ENCODE results near the gene TIMP4. TPM values are rescaled to one million over a fixed set of nuclear protein-coding genes. Genes with fewer than 3 reads are reported as not detected.

The TIMP4 gene
- total and polyA plus RNA-seq, 12 donors = 4.0 to 34.3 (median 9.7) TPM

DNA sequence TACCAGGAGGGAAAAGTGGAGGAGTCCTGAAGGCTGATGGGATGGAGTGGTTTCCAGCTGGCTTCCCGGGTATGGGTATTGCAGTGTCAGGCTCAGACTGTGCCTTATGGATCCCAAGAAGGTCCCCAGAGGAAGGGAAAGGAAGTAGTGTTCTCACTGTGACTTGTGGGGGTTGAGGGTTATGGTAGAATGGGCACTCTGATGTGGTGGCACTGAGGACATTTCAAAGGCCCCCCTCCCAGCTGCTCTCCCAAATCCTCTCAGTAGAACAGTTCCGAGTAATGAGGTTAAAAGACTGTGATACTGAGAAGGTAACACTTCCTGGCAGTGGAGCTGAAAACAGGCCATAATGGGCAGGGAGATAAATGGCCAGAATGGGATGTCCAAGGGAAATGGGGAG is 23.1 kb upstream of the TIMP4 start:
- no peaks in the 10 kb centered on the region for H3K9me3 ChIP-seq (replicated peaks in 1 of 3)
- intact Hi-C loops (cut with DNase I) = no loop called here
- no peaks in the 10 kb centered on the region for H3K27me3 ChIP-seq
- DNase-seq = no peak
- no peak overlapping the region for H3K4me3 ChIP-seq
- peaks cover 0 to 6% of the 10 kb centered on the region in 2 donors for H3K4me1 ChIP-seq (replicated peaks in 1 of 2)
- no peak overlapping the region for H3K27ac ChIP-seq
- WGBS, 4 donors = 73 to 88% (median 80%) methylated on average over 2 of the region's 2 CpGs
- TF ChIP-seq POLR2A (IDR thresholded peaks at IDR 0.05) = no peak
- TF ChIP-seq, protein P1, sequence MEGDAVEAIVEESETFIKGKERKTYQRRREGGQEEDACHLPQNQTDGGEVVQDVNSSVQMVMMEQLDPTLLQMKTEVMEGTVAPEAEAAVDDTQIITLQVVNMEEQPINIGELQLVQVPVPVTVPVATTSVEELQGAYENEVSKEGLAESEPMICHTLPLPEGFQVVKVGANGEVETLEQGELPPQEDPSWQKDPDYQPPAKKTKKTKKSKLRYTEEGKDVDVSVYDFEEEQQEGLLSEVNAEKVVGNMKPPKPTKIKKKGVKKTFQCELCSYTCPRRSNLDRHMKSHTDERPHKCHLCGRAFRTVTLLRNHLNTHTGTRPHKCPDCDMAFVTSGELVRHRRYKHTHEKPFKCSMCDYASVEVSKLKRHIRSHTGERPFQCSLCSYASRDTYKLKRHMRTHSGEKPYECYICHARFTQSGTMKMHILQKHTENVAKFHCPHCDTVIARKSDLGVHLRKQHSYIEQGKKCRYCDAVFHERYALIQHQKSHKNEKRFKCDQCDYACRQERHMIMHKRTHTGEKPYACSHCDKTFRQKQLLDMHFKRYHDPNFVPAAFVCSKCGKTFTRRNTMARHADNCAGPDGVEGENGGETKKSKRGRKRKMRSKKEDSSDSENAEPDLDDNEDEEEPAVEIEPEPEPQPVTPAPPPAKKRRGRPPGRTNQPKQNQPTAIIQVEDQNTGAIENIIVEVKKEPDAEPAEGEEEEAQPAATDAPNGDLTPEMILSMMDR (IDR thresholded peaks at IDR 0.05) = no peak
- no peaks in the 10 kb centered on the region for H3K36me3 ChIP-seq (replicated peaks in 1 of 2)

DNA sequence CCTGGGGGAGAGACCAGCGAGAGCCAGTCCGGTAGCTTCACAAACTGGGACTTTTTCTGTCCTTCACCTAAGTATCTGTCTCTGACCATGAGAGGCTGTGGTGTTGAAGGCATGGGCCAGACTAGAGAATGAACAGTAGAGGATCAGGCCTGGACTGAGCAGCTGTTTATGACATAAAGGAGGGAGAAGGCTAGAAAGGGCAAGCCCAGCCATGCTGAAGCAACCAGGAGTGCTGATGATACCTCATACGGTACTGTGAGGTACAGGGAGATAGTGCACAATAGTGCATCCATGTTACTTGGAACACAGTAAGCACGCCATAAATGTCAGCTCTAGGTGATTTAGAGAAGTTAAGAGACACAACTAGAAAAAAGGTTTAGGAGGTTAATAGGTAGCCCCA is 22.6 kb upstream of the TIMP4 start:
- H3K36me3 ChIP-seq (replicated peaks in 1 of 2) = no peaks in the 10 kb centered on the region
- no peak overlapping the region for H3K4me3 ChIP-seq
- no peaks in the 10 kb centered on the region for H3K27me3 ChIP-seq
- TF ChIP-seq POLR2A (IDR thresholded peaks at IDR 0.05) = no peak
- TF ChIP-seq, protein P1 (IDR thresholded peaks at IDR 0.05) = no peak
- H3K27ac ChIP-seq = no peak overlapping the region
- H3K9me3 ChIP-seq (replicated peaks in 1 of 3) = no peaks in the 10 kb centered on the region
- 91 to 98% (median 92%) methylated on average over 4 of the region's 4 CpGs for WGBS, 4 donors
- intact Hi-C loops (cut with DNase I) = no loop called here
- DNase-seq = no peak
- peaks cover 0 to 6% of the 10 kb centered on the region in 2 donors for H3K4me1 ChIP-seq (replicated peaks in 1 of 2)

DNA sequence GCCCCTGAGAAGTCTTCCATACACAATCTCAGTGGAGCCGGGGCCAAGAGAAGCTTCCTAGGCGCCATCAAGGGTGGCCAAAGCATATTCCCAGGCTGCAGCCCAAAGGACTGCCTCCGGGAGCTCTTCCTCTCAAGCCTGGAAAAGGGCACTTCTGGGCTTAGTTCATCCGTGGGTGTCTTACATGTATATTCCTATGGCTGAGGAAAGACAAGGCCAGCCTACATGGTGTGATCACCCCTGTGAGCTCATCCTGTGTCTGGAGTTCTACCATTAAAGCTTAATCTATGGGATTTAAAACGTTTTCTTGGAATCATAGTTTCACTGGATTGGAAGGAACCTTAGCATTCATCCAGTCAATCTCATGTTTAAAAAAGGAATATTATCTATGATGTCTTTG is 21.9 kb upstream of the TIMP4 start:
- Histone ChIP-seq H3K4me3 (no peak overlapping the region), H3K27ac (no peak overlapping the region), H3K27me3 (no peaks in the 10 kb centered on the region), H3K36me3 (replicated peaks in 1 of 2) (no peaks in the 10 kb centered on the region), H3K4me1 (replicated peaks in 1 of 2) (peaks cover 0 to 6% of the 10 kb centered on the region in 2 donors), H3K9me3 (replicated peaks in 1 of 3) (no peaks in the 10 kb centered on the region)
- TF ChIP-seq POLR2A (IDR thresholded peaks at IDR 0.05) = no peak
- TF ChIP-seq, protein P1 (IDR thresholded peaks at IDR 0.05) = no peak
- 78 to 94% (median 90%) methylated on average over 3 to 5 of the region's 5 CpGs for WGBS, 4 donors
- DNase-seq = no peak
- intact Hi-C loops (cut with DNase I) = no loop called here

DNA sequence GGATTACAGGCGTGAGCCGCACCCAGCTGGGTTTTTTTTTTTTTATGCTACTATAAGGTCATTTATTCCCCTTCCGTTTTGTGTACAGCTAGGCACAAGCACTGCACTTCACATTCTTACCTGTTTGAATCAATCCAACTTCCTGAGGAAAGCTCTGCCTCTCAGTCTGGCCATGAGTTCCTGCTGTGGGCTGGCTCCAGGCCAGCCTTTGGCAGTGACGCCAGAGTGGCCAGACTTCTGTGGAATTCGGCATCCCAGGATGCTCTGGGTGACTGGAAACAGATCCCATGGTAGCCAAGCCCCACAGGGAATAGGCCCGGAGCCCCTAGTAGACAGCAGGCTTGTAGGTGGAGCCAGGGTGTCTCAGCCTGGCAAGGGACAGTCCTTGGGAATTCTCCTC is 21.5 kb upstream of the TIMP4 start:
- no peaks in the 10 kb centered on the region for H3K9me3 ChIP-seq (replicated peaks in 1 of 3)
- no peak overlapping the region for H3K4me3 ChIP-seq
- 54 to 65% (median 57%) methylated on average over 5 to 6 of the region's 6 CpGs for WGBS, 4 donors
- H3K4me1 ChIP-seq (replicated peaks in 1 of 2) = peaks cover 0 to 6% of the 10 kb centered on the region in 2 donors
- peak in 4 of 7 donors; percentile 41 to 64 (median 50) for DNase-seq
- no peak overlapping the region for H3K27ac ChIP-seq
- TF ChIP-seq POLR2A (IDR thresholded peaks at IDR 0.05) = no peak
- TF ChIP-seq, protein P1 (IDR thresholded peaks at IDR 0.05) = no peak
- intact Hi-C loops (cut with DNase I) = no loop called here
- no peaks in the 10 kb centered on the region for H3K27me3 ChIP-seq
- no peaks in the 10 kb centered on the region for H3K36me3 ChIP-seq (replicated peaks in 1 of 2)

All from adrenal gland (tissue), 12 donors.